GM18508 (cell line): ENCODE results near the gene EHHADH.
"Not testable (repeated sequence)": the region's sequence is repeated elsewhere in the genome, so short reads cannot be mapped to it uniquely, and the experiment has no call there.

Experiments
- ATAC-seq: cut with Tn5 transposase; IDR thresholded peaks from one replicate; pipeline ENCODE4 v1.9.1; 2021; ENCODE audit warnings: moderate number of reproducible peaks; ENCODE audit not compliant: insufficient read depth, unreplicated experiment

The EHHADH gene

DNA sequence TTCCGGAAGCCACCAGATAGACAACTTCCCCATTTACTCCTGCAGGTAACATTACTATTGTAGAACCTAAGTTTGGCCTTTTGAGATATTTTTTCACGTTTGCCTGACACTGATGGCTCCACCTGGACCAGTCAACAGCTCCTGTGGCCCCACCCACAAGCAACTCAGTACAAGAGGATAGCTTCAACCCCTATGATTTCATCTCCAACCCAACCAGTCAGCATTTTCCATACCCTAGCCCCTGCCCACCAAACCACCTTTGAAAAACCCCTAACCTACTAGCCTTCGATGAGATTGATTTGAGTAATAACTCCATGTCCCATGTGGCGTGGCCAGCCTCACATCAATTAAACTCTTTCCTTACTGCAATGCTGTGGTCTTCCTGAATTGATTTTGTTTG lies 950 bp upstream of the EHHADH start:
- ATAC-seq, result no peak

DNA sequence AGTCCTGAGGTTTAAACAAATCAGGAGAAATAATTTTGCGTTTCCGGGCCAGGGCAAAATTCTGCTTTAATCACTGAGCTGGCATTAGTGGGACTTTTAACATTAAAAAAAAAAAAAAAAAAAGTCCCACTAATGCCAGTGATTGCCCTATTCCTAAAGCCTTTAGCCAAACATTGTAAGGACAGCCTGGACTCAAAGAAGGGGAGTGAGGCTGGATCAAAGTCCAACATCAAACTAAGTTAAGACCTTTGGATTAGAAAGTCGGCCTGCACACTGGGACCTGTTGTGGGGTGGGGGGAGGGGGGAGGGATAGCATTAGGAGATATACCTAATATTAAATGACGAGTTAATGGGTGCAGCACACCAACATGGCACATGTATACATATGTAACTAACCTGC lies 716 bp downstream of the EHHADH start:
- ATAC-seq, result not testable (repeated sequence)

DNA sequence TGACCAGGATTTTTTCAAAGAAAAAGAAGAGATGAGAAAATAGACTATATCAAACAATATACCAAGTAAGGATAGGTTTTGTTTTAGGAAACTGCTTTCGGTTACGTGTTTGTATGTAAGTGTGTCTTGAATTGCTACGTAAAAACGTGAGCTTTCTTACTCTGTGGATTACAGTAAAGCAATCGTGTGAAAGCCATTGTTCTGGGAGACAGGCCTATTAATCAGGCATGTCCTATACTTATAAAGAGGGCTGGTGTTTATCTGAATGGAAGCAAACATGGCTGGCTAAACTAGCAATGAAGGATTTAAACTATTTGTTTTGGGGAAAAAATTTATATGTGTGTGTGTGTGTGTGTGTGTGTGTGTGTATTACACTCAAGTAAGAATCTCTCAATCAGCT lies 2.6 kb downstream of the EHHADH start:
- ATAC-seq, result no peak

DNA sequence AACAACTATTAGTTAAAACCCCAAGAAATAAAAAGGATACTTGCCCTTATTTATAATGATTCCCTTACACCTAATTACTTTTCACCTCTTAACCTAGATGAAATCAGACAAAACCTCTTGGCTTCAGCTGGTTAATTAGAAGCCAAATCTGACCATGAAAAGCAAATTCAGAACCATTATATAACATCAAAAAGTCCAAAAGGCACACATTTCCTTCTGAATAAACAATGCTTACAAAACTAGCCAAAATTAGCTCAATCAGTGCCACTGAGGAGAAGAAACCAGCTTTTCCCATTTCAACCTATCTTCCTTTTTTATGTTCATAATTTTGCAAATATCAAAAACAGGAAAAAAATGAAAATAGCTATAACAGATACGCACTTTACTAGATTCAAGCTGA lies 3.2 kb downstream of the EHHADH start:
- ATAC-seq, result no peak

DNA sequence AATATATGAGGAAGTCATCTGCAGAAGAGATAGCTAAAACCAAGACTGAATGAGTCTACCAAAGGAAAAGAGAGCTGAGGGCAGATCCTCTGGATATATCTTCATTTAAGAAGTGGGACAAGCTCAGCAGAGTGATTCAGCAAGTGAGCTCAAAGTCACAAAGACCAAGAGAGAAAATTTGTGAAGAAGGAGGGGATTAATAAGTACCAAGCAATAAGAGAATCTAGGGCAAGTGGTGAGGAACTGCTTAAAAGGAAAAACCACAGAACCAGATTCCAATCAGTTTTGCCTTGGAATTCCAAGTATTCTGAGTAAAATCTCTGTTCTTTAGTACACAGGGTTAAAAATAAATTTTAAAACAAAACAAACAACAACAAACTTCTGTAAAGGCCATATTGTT lies 3.6 kb downstream of the EHHADH start:
- ATAC-seq, result no peak

DNA sequence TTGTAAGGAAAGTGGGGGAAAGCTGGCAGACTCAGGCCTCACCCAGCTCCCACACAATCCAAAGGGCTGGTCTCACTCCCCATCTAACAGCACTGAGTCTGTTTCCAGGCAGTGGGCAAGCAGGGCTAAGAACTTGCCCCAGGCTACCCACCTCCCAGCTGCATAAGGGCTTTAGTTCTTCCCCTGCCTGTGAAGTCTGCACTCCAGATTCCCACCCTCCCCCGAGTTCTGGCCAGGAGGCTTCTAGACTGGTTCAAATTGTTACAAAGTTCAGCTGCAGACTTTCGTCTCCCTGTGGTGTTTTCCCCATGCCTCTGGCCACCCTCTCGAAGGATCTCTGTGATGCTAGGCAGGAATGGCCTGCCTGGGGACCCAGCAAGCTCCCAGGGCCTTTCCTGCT lies 11.2 kb downstream of the EHHADH start:
- ATAC-seq, result no peak

DNA sequence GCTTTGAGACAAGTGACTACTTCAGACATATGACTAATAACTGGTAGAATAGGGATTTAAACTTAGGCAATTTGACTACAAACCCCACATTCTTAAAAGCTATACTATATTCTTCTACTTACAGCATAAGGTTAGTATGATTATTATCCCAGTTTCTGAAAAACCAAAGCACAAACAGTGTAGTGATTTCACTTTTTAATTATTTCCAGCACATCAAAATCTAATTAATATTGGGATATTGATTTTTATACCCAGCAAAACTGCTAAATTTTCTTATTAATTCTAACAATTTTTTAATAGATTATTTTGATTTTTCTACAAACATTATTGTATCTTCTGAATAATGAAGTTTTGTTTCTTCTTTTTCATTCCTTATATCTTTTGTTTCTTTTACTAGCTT lies 16.9 kb downstream of the EHHADH start:
- ATAC-seq, result no peak

DNA sequence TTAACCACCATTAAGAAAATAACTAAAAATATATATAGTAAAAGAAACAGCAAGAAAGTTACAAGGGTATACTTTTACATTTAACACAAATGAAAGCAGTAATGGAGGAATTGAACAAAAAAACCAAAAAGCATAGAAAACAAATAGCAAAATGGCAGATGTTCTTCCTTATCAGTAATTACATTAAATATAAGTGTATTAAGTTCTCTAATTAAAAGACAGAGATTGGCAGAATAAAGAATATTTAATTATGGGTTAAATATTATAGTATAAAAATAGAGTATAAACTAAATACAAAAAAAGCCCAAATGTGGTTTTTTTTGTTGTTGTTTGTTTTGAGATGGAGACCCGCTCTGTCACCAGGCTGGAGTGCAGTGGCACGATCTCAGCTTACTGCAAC lies 20.5 kb downstream of the EHHADH start:
- ATAC-seq, result no peak

DNA sequence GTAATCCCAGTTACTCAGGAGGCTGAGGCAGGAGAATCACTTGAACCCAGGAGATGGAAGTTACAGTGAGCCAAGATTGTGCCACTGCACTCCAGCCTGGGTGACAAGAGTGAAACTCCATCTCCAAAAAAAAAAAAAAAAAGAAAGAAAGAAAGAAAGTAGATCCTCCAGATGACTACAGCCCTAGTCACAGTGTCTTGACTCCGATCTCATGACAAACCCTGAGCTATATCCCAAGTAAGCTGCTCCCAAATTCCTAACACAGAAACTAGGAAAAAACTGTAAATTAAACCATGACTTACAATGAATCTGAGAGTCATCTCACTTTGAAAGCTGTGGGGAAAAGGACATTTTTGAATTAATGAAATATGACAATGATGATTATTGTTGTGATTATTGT lies 27.3 kb downstream of the EHHADH start:
- not testable (repeated sequence) for ATAC-seq

DNA sequence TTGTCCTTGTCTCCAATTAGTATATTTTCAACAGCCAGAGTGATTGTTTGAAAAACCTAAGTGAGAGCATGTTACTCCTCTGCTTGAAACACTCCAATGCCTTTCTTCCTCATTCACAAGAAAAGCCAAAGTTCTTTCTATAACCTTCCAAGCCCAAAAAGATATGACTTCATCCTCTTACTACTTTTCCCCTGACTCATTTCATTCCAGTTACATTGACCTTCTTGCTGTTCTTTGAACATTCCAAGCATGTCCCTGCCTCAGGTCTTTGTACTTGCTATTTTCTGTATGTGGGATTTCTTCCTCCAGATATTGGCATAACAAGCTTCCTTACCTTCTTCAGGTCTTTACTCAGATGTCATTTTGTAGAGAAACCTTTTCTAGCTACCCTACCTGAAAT lies 28.3 kb downstream of the EHHADH start:
- ATAC-seq, result no peak

DNA sequence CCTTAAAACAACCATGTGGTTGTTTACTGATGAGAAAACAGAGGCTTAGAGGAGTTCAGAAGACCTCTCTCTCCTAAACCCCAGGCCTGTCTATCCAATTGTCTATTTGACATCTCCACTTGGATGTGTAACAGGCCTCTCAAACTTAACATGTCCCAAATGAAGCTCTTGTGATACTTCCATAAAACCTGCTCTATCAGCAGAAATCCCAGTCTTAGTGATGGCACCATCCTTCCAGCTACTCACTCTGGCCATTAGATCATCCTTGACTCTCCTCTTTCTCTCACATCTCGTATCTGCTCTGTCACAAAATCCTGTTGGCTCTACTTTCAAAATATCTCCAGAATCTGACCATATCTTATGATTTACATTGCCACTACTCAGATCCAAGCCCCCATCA lies 28.8 kb downstream of the EHHADH start:
- no peak for ATAC-seq

DNA sequence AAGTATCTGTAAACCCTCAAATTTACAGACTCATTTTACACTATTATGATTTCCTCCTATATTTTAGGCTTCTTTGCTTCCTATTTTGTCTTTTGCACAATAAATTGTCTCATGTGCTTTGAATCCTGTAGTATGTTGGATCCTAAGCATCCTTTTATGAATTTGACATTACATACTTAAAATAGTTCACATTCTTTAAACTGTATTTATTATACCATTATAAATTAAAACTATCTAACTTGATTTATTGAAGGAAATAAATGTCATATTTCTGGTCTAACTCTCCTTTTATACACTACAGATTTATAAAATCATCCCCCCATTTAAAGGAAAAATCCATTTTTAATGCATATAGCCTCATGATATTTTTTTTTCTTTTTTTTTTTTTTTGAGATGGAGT lies 32.6 kb downstream of the EHHADH start:
- no peak for ATAC-seq

DNA sequence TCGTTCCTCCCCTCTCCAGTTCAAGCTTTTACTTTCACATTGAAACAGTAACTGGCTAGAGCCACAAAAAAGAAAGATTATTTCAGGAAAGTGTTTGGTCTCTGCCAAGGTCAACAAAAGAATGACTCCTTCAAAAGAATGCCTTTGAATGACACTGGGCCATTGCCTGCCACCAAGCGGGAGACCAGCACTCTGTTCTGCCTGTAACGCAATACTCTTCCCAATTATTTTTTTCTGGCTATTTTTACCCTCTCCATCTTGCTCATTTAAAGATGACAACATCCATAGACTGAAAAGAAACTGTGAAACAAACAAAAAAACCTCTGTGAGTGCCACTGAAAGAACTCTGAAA lies 37.3 kb downstream of the EHHADH start:
- ATAC-seq, result no peak

DNA sequence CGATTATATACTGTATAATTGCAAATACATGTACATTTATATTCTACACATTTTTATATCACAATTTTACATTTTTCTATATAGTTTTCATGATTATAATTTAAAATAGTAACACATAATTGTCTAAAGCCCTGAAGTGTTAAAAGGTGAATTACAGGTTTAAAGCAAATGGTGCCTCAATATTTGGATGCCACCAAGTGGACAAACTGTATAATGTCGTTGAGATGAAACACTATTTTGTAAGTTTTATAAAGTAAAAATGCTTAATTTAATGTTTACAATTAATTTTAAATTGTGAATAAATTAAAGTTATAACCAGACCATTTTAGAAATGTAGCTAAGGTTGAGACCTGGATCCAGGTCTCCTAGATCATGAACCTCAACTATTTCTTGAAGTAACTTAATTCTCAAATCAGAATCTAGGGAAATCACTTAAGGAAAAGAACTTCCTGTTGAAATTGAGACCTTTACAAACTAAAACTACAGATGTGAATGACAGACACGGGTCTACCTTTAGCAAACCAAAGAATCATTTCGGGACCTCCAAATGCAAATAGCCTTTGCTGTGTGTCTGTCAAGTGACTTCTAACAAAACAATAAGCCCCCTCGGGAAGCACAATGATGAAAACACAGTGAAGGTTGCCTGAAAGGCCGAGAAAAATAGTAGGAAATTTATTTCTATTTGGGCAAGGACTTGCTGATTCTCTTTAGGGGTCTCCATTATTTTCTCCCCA lies 37.8 kb downstream of the EHHADH start:
- no peak for ATAC-seq

DNA sequence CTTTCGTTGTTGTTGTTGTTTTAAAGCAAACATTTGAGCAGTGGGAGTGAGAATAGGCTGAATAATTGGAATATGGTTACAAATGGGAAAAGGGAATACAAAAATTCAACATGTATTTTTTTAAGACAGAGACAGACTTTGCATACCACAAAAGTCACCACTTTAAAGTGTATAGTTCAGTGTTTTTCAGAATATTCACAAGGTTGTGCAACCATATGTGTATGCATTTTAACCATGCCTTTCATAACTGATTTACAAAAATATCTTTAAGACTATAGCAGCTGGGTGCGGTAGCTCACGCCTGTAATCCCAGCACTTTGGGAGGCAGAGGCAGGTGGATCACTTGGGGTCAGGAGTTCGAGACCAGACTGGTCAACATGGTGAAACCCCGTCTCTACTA lies 41.3 kb downstream of the EHHADH start:
- no peak for ATAC-seq

DNA sequence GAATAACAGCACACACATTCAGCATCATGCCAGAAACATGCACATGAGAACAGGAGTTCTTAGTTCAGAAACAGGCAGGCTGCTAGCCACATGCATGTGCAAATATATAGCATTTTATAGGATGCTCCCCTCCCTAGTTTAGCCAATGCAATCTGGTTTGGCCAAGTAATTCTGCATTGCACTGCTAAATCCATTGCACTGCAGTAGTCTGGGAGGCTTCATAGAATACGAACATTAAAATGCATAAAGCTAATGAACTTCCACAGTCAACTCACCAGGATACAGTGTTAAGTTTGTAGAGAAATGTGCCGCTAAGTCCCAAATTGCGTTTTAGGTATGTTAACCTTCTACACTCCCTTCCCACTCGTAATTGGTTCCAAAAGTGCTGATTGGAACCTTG lies 41.8 kb downstream of the EHHADH start:
- ATAC-seq, result no peak

DNA sequence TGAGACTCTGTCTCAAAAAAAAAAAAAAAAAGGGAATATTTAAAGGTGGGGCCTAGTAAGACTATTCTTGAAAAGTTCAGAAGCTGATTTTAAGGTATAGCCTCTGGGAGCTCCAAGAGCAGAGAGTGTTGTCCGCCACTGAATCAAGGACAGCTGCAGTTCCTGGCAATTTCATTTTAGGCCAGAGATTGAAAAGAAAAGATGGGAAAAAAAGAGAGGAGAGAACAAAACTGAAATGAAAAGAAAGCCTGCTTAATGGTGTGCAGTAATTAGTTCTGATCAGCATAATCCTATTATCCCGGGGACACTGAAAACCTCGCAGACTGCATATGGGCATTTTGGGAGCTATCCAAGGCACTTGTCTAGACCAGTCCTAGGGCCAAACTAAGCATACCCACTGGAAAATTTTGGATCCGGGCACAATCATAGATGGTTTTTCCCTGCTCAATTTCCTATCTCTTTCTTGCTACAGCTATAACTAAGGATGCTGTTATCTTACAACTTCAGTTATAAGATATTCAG lies 43.2 kb downstream of the EHHADH start:
- ATAC-seq, result no peak

DNA sequence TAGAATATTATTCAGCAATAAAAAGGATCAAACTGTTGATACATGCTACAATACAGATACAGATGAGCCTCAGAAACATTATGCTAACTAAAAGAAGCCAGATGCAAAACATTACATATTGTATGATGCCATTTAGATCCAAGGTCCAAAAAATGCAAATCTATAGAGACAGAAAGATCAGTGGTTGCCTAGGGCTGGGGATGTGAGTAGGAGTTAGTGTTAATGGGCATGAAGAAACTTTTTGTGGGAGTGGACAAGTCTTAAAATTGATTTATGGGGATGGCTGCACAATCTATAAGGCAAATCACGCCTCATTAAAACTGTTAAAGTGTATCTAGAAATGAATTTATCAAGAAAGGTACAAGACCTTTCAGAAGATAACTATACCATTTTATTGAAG lies 45.0 kb downstream of the EHHADH start:
- ATAC-seq, result no peak

DNA sequence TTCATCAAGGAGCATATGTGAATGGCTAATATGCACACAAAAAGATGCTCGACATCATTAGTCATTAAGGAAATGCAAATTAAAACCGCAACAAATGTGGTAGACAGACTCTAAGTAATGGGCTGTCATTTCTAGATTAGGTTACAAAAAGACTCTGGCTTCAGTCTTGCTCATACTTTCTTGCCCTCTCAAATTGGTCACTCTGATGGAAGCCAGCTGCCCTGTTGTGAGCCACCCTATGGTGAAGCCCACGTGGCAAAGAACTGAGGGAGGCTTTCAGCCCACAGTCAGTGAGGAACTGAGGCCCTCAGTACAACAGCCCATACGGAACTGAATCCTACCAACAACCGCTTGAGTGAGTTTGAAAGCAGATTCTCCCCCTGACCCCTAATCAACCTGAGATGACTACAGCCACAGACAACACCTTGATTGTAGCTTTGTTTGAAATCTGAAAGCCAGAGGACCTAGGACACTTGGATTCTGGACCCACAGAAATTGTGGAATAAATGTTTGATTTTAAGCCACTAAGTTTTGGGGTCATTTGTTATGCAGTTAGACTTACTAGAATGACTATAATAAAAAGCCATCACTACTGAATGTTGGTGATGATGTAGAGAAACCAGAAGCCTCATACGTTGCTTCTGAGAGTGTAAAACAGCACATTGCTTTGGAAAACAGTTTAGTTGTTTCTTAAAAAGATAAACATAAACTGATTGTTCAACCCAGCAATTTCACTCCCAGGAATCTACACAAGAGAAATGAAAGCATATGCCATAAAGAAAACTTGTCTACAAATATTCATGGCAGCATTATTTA lies 45.7 kb downstream of the EHHADH start:
- peak; percentile 89 for ATAC-seq

DNA sequence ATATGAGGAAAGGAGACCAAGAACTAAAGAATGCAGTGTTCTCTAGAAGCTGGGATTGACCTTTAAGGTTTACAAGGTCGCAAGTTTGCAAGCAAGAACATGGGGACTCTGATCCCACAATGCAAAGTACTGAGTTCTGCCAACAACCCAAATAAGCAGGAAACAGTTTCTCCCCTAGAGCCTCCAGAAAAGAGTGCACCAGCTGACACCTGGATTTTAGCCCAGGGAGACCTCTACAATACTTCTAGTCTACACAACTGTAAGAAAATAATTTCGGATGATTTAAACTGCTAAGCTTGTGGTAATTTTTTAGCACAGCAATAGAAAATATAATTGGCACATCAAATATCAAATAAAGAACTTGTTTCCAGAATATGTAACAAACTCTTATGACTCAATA lies 46.4 kb downstream of the EHHADH start:
- ATAC-seq, result no peak

DNA sequence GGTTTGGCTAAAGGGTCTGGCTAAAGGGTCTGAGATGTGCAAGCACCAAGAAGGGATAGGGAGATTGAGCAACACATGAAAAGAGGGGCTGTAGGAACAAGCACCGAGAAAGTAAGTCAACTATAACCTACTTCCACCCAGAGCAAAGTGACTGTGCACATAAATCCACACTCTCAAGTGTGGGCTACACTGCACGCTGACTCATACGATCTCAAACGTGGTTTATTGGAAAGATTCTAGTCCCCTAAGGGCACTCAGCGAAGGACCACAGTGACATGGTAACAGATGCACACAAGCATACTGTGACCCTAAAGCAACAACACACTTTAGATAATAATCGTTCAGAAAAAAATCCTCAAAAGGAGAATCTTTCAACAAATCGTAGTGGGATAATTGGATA lies 48.0 kb downstream of the EHHADH start:
- ATAC-seq, result no peak

DNA sequence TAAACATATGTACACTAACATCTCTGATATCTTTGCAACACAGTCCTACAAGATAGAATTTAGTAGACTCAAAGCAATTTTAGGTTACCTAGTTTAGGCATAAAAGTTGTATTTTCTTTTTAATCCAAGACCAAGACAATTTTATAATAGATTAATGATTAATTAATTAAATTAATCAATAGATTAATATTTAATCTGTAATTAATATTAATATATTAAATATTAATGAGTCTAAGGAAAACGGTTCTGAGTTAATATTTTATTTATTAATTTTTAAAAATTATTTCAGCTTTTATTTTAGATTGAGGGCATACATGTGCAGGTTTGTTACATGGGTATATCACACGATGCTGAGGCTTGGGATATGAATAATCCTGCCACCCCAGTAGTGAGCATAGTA lies 49.0 kb downstream of the EHHADH start:
- no peak for ATAC-seq
